Stimulated activated CD4-positive, alpha-beta T cell treated with anti-CD3 and anti-CD28 coated beads, TNF-alpha, amount 100 ng/mL, for 1 hour (primary cell): ENCODE measurements around the gene CMTM8.
"Not testable (repeated sequence)": the region's sequence is repeated elsewhere in the genome, so short reads cannot be mapped to it uniquely, and the experiment has no call there.

Experiments
- DNase-seq, 3 donors: peaks; one replicate each; pipeline ENCODE4 v3.0.0-alpha.2; 2020; ENCODE audit warnings: low read depth in 3 of 3, low spot score in 1 of 3

CMTM8 gene

GRCh38 chr3:32238453-32239306 is at the start of gene CMTM8:
Gene CMTM8, plus strand, starts transcription at chr3:32238680. Its CDS starts 293 bp downstream, at chr3:32238973.
- peak; percentile 28 to 52 (median 47) for DNase-seq

DNA sequence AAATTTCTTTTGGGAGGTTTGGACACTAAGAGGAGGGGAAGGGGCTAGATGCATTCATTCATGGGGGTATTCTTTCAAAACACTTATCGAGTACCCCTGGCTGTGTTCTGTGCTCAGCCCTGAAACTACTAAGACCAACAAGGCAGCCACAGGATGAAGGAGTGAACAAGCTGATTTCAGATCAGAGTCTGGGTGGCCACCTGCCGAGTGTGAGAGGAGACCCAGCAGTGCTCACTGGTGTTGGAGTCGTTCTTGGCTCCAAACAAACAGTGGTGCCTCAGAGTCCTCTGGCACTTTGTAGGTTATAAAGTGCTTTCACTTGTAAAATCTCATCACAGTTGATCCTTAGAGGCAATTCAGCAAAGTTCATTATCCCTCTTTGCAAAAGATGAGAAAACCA is 48.8 kb upstream of the CMTM8 start:
- DNase-seq, result no peak

DNA sequence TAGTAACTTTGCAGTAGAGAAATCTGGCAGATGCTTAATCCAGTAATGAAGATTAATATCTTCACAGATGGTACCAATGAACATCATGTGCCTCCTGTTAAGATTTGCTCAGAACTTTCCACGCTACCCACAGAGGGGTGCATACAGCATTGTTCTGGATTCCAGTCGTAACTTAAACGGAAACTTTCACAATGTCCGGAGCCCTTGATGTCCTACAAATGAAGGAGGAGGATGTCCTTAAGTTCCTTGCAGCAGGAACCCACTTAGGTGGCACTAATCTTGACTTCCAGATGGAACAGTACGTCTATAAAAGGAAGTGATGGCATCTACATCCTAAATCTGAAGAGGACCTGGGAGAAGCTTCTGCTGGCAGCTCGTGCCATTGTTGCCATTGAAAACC is 47.9 kb upstream of the CMTM8 start:
- not testable (repeated sequence) for DNase-seq

- DNase-seq, result no peak
Measured at GRCh38 chr3:32193101-32193500, 45.4 kb upstream of the CMTM8 start.

DNA sequence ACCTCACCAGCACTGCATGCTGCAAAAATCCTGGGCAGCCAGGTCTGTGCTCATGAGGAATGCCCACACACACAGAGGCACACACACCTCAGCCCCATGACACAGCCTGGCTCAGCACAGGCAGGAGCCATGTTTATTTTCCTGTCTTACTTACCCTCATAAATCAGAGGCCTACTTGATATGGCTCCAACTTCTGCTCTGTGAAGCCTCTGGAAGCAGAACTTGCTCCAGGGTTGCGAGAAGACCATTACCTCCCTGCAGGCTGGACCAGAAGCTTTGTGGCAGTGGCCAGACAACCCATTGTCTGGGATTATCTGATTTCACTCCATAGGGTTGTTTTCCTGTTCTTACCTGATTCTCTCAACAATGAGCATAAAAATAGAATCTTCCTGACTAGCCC is 43.8 kb upstream of the CMTM8 start:
- no peak for DNase-seq

DNA sequence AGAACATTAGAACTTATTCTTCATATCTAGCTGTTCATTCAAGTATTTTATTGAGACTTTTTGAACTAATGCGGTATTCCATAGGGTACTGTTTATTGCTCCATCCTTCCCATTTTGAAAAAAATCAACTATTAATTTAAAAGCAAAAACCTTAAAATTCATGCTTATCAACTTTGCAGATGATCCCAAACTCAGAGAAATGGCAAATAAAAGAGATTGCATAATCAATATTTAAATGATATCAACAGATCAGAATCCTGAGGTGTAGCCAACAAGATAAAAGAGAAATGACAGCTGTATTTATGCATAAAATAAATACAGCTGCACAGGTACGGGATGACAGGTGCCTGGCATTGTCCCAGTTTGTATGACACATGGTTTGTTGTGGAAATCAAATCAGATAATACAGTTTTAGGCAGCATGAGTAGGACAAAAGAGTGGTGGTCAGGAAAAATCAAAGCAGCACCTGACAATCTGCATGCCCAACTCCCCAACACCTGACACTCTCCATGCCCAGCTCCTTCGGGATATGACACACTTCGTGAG is 42.4 kb upstream of the CMTM8 start:
- no peak for DNase-seq

GRCh38 chr3:32197991-32198390 is 40.5 kb upstream of the CMTM8 start:
- no peak for DNase-seq

GRCh38 chr3:32198714-32199113 is 39.8 kb upstream of the CMTM8 start:
- DNase-seq, result no peak

DNA sequence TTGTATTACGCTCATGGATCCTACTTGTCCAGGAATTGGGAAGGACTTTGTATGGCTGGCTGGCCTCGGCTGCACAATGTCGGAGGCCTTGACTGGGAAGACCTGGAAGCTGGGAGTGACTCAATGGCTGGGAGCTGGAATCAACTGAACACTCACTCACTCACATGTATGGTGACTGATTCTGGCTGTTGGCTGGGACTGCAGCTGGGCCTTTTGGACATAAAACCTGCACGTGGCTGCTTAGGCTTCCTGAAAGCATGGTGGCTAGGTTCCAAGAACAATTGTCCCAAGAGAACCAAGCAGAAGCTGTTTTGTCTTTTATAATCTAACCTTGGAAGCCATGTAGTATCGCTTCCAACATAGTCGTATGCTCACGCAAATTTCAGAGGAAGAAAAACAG is 38.0 kb upstream of the CMTM8 start:
- no peak for DNase-seq

DNA sequence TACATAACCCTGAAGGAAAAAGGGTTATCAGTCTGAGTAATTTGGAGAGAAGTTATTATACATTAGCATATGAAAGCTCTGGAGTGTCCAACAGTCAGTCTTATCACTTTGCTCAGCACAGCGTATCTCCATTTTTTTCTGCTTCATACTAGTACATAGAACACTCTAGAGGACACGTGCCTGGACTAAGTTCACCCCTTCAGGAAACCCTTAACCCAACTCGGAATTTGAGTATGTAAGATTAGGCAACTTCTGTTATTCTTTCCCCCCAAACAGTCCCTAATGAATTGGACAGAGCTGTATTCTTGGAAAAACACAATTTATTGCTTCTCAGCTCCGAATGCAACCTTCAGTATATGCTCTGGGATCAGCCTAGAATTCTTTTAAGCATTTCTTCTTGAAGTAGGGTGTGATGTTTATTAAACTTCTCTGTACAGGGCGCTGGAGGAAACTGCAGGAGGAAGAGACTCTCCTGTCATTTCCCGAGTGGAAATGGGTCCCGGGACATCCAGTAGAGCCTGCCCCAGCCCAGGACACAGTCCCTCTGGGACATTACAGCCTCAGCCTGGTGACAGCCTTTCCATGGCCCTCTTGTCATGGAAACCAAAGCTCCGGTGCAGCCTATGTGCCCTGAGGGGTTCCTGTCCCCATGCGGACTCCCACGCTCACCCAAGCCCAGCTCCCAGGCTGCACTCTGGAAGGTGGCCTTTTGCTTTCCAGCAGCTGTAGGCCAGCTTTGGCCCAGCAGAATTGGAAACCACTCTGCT is 37.3 kb upstream of the CMTM8 start:
- no peak for DNase-seq

- DNase-seq, result no peak
Measured at GRCh38 chr3:32202496-32202895, 36.0 kb upstream of the CMTM8 start.

GRCh38 chr3:32203854-32204253 is 34.6 kb upstream of the CMTM8 start:
- no peak for DNase-seq

GRCh38 chr3:32208447-32208846 is 30.0 kb upstream of the CMTM8 start:
- DNase-seq, result no peak

DNA sequence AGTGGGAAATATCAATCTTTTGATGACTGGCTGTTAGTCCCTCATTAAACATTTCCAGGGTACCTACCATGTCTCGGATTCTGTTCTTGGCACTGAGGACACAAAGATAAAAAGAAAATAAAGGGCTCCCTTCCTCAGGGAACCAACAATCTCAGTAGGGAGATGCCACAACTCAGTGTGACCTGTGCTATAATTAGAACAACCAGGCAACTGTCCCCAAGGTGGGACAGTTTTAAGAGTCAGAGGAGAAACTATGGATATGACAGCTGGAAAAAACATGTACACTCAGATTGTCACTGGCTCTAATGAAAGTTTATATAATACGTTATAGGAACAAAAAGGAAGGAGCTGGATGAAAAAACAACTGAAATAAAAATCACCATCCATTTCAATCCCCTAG is 23.3 kb upstream of the CMTM8 start:
- no peak for DNase-seq

DNA sequence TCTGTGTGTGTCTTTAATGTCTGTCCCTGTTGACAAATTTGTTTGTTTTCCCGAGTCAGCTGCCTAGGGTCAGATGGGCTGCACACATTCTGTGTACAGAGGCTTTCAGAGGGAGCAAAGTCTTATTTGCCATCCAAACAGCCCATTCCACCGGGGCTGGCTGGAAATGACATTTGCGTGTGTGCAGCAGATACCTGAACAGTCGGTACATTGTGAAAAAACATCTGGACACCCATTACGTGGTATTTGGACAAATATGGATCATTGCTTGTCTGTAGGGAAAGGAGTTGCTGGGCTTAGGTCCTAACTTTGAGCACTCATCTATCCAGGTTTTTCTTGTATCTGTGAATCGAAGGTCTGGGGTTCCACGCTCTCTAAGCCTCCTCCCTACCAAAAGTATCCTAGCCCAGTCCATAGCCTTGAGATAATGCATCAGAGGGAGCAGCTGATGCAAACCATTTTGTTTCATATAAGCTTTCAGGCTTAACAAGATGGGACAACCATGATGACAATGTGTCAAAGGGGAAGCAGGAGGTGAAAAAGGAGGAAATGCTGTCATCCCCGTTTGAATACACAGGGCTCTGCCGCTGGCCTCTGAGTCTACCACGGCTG is 22.2 kb upstream of the CMTM8 start:
- DNase-seq, result no peak

GRCh38 chr3:32217339-32217738 is 21.1 kb upstream of the CMTM8 start:
- no peak for DNase-seq

- DNase-seq, result no peak
Measured at GRCh38 chr3:32219537-32219936, 18.9 kb upstream of the CMTM8 start.

- DNase-seq, result no peak
Measured at GRCh38 chr3:32220006-32220405, 18.5 kb upstream of the CMTM8 start.

DNA sequence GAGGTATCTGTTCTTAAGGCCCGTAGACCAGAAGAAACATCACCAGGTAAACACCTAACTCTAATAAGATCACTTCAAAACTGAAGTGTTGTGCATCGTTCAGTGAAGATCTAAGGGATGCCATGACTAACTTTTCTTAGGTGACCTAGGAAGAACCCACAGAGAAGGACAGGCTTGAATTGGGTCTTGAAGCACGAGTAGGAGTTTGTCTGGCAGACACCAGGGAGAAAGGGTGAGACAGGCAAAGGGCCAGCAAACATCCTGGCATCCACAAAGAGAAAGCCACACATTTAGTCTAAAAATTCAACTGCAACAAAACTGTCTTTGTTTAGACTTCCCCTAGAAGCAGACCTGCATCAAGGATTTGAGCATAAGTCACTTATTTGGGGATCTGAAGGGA is 15.5 kb upstream of the CMTM8 start:
- DNase-seq, result no peak

GRCh38 chr3:32224016-32224516 is 14.4 kb upstream of the CMTM8 start:
- no peak for DNase-seq

DNA sequence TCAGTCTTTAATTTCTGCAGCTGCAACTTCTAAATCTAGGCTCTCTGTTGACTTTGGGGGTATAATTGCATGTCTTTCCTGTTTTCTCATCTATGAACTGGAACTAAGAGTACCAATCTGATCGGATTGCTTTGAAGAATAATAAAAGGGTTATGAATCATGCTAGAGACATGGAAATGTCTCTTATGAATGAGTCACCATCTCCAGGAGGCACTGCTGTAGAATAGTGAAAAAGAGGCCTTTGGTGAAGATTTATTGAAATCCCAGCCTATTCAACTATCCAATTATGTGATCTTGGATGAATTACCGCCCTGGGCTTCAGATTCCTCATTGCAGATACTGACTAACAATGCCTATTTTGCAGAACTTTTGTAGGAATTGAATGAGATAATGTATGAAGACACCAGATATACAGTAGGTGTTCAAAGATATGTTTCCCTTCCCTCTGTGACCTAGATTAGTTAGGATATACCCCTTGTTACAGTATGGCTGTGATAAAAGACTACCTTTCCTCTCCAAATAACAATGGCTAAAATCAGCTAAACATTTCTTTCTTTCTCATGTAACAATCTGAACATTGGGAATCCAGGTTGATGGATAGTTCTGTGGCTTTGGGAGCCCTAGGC is 11.5 kb upstream of the CMTM8 start:
- no peak for DNase-seq
